ENCODE results near the gene PROSER2. TPM values are rescaled to one million over a fixed set of nuclear protein-coding genes. Genes with fewer than 3 reads are reported as not detected.

Gene PROSER2
- total RNA-seq, 4 donors from 2014 or later: 2.5 to 5.9 (median 3.7) TPM

- Histone ChIP-seq H3K27me3 (no peaks in the 10 kb centered on the region), H3K4me1 (no peaks in the 10 kb centered on the region), H3K9me3 (no peaks in the 10 kb centered on the region), H3K36me3 (no peaks in the 10 kb centered on the region), H3K4me3 (no peak overlapping the region), H3K27ac (replicated peaks in 1 of 4) (no peak overlapping the region)
- TF ChIP-seq POLR2A (IDR thresholded peaks at IDR 0.05; ENCODE audit: low read depth) (no peak), CTCF (IDR thresholded peaks at IDR 0.05) (no peak), POLR2AphosphoS5 (IDR thresholded peaks at IDR 0.05) (no peak), EP300 (IDR thresholded peaks at IDR 0.05) (no peak)
- WGBS: 95% methylated on average over 11 of the region's 22 CpGs
- no peak for DNase-seq (ENCODE audit: extremely low spot score)
- intact Hi-C loops (cut with DNase I): no loop called here
Measured at GRCh38 chr10:11893749-11894278, 70.7 kb downstream of the PROSER2 start.

DNA sequence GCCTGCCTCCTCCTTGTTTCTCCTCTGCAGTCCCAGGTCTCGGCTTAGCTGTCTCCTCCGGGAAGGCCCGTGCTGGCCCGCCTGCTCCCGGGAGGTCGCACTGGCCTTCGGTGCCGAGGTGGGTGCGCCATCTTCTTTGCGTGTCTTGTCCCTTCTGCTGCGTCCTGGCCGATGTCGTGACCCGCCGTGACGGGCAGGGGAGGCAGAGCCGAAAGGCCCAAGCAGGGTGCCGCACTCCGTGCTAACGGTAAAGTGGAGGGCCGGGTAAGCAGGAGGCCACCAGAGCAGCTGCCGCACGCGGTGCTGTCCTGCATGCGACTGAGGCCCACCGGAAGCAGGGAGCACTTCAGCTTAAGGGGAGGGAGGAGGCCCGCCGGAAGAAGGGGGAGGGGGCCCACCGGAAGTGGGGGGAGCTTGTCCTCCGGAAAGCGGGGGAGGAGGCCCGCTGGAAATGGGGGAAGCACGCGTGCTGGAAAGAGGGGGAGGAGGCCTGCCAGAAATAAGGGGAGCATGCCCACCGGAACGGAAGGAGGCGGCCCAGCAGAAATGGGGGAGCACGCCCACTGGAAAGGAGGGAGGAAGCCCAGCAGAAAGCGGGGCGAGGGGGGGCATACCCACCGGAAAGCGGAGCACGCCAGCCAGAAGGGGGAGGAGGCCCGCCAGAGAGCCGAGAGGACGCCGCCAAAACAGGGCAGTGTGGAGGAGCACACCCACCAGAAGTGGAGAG is 71.4 kb downstream of the PROSER2 start:
- TF ChIP-seq POLR2A (IDR thresholded peaks at IDR 0.05; ENCODE audit: low read depth) (no peak), CTCF (IDR thresholded peaks at IDR 0.05) (no peak), EP300 (IDR thresholded peaks at IDR 0.05) (no peak), POLR2AphosphoS5 (IDR thresholded peaks at IDR 0.05) (no peak)
- no peaks in the 10 kb centered on the region for H3K36me3 ChIP-seq
- WGBS: 92% methylated on average over 41 of the region's 47 CpGs
- intact Hi-C loops (cut with DNase I): no loop called here
- peaks cover 0 to 5% (median 0%) of the 10 kb centered on the region in 4 donors for H3K27me3 ChIP-seq
- no peak overlapping the region for H3K27ac ChIP-seq (replicated peaks in 1 of 4)
- no peak for DNase-seq (ENCODE audit: extremely low spot score)
- no peaks in the 10 kb centered on the region for H3K4me1 ChIP-seq
- H3K4me3 ChIP-seq: no peak overlapping the region
- H3K9me3 ChIP-seq: no peaks in the 10 kb centered on the region

GRCh38 chr10:11895108-11895466 is 71.9 kb downstream of the PROSER2 start:
- WGBS: 96% methylated on average over 11 of the region's 11 CpGs
- no peak for TF ChIP-seq EP300 (IDR thresholded peaks at IDR 0.05)
- TF ChIP-seq POLR2A (IDR thresholded peaks at IDR 0.05; ENCODE audit: low read depth): no peak
- H3K36me3 ChIP-seq: no peaks in the 10 kb centered on the region
- no peak overlapping the region for H3K4me3 ChIP-seq
- H3K9me3 ChIP-seq: no peaks in the 10 kb centered on the region
- H3K27me3 ChIP-seq: peaks cover 0 to 6% (median 0%) of the 10 kb centered on the region in 4 donors
- intact Hi-C loops (cut with DNase I): no loop called here
- no peaks in the 10 kb centered on the region for H3K4me1 ChIP-seq
- no peak overlapping the region for H3K27ac ChIP-seq (replicated peaks in 1 of 4)
- no peak for DNase-seq (ENCODE audit: extremely low spot score)

- WGBS: 85% methylated on average over 5 of the region's 5 CpGs
- no peak overlapping the region for H3K27ac ChIP-seq (replicated peaks in 1 of 4)
Measured at GRCh38 chr10:11895598-11895997, 72.4 kb downstream of the PROSER2 start.

More at GRCh38 chr10:11895598-11895997, 72.4 kb downstream of the PROSER2 start:
- intact Hi-C loops (cut with DNase I): no loop called here
- Histone ChIP-seq H3K27me3 (peaks cover 0 to 11% (median 0%) of the 10 kb centered on the region in 4 donors), H3K36me3 (no peaks in the 10 kb centered on the region), H3K9me3 (no peaks in the 10 kb centered on the region), H3K4me1 (no peaks in the 10 kb centered on the region), H3K4me3 (no peak overlapping the region)
- DNase-seq (ENCODE audit: extremely low spot score): no peak
- no peak for TF ChIP-seq EP300 (IDR thresholded peaks at IDR 0.05)
- no peak for TF ChIP-seq CTCF (IDR thresholded peaks at IDR 0.05)
- TF ChIP-seq POLR2AphosphoS5 (IDR thresholded peaks at IDR 0.05): no peak
- TF ChIP-seq POLR2A (IDR thresholded peaks at IDR 0.05; ENCODE audit: low read depth): no peak

Measured in esophagus muscularis mucosa (tissue), 4 donors.